H1 (cell line): ENCODE measurements around the gene MS4A8. TPM values are rescaled to one million over a fixed set of nuclear protein-coding genes. Genes with fewer than 3 reads are reported as not detected.

Experiments used
- CHD7 ChIP-seq: fragments of 300-600 bp; sonication (generic); IDR thresholded peaks from 2 replicates; pipeline ENCODE4 v1.7.1; 2012; ENCODE audit warnings: low read length, moderate library complexity, mild to moderate bottlenecking, inconsistent platforms; ENCODE audit not compliant: insufficient replicate concordance
- CTCF ChIP-seq, 3 experiments: IDR thresholded peaks; 1 replicate in 2 of 3; 2 replicates in 1 of 3; pipeline versions ENCODE4 v1.5.1 to v1.6.1; 2011; ENCODE audit warnings: low read length in 3 of 3, mild to moderate bottlenecking in 3 of 3, inconsistent platforms in 2 of 3, low read depth in 1 of 3, moderate library complexity in 1 of 3; ENCODE audit not compliant: insufficient read depth in 1 of 3; ENCODE audit errors: control extremely low read depth in 1 of 3
- EZH2 ChIP-seq: fragments of 200-600 bp; sonication (generic); IDR thresholded peaks from 2 replicates; pipeline ENCODE4 v1.7.1; 2012; ENCODE audit warnings: low read depth, mild to moderate bottlenecking, moderate library complexity, low read length, inconsistent platforms; ENCODE audit not compliant: severe bottlenecking
- NANOG ChIP-seq: IDR thresholded peaks from 2 replicates; pipeline ENCODE4 v1.6.1; 2011; ENCODE audit warnings: low read length, low read depth, mild to moderate bottlenecking, inconsistent platforms; ENCODE audit not compliant: insufficient read depth, poor library complexity, severe bottlenecking
- RBBP5 ChIP-seq: IDR thresholded peaks from 2 replicates; pipeline ENCODE4 v1.7.1; 2012; ENCODE audit warnings: low read depth, mild to moderate bottlenecking, inconsistent platforms, low read length, moderate library complexity, borderline replicate concordance
- SIN3A ChIP-seq, 2 experiments: IDR thresholded peaks in 1 of 2; conservative IDR thresholded peaks in 1 of 2; 2 replicates each; pipeline ENCODE4 v1.6.1; 2011 to 2012; ENCODE audit warnings: low read length in 2 of 2, improper control_type of control experiment in 1 of 2, low read depth in 1 of 2, mild to moderate bottlenecking in 1 of 2
- SIRT6 ChIP-seq: IDR thresholded peaks from one replicate; pipeline ENCODE4 v1.7.1; 2012; ENCODE audit warnings: low read length, inconsistent platforms
- SP1 ChIP-seq: IDR thresholded peaks from 2 replicates; pipeline ENCODE4 v1.6.1; 2011; ENCODE audit warnings: low read depth, low read length
- YY1 ChIP-seq: IDR thresholded peaks from 2 replicates; pipeline ENCODE4 v1.6.1; 2011; ENCODE audit warnings: low read depth, mild to moderate bottlenecking, low read length
- polyA plus RNA-seq, 7 experiments: library from polyadenylated mRNA; depleted of rRNA in 3 of 7; stranded (reverse) in 5 of 7; unstranded in 2 of 7; fragments of >200 nt in 5 of 7; fragments of 200-250 nt in 2 of 7; gene quantifications; 1 replicate in 5 of 7; 2 replicates in 1 of 7; 4 replicates in 1 of 7; pipeline versions ENCODE4 v1.2.1 to v1.2.3, GENCODE V29; 2011 to 2013; ENCODE audit warnings: missing spikeins in 2 of 7, mixed read lengths in 2 of 7
- total RNA-seq: library from RNA; stranded (reverse); fragmentation: NEBNext Ultra II Directional; extraction: Animal tissue kit (Norgen Biotek cat#: 25700); gene quantifications from 2 replicates; pipeline ENCODE4 v1.2.1, GENCODE V29; 2021

The MS4A8 gene
- total and polyA plus RNA-seq, 2 of the 8 experiments (the other 6 are each of a cell fraction or from before 2014, with no cell fraction given) = not detected

GRCh38 chr11:60703374-60703773 lies 4.0 kb downstream of the MS4A8 start (continued):
- no peak for TF ChIP-seq CHD7
- TF ChIP-seq SIRT6 = no peak
- TF ChIP-seq CTCF (IDR thresholded peaks at IDR 0.05; ENCODE audit: control extremely low read depth in 1 of 3, insufficient read depth in 1 of 3, low read depth in 1 of 3, low read length in 3 of 3) = no peak
- no peak for TF ChIP-seq EZH2
- TF ChIP-seq NANOG = no peak
- TF ChIP-seq SIN3A (conservative IDR thresholded peaks at IDR 0.05 in 1 of 2, IDR thresholded peaks at IDR 0.05 in 1 of 2; ENCODE audit: low read depth in 1 of 2, low read length in 2 of 2) = no peak
- no peak for TF ChIP-seq SP1
- no peak for TF ChIP-seq YY1
- no peak for TF ChIP-seq RBBP5
